NCI-H1930 (cell line): ENCODE results near the gene RAB40AL.
"Not testable (repeated sequence)": the region's sequence is repeated elsewhere in the genome, so short reads cannot be mapped to it uniquely, and the experiment has no call there.

Experiments
- DNase-seq, 2 experiments: peaks; one replicate each; lab custom pipeline; 2025; lab: John Stamatoyannopoulos, UW

Gene RAB40AL

GRCh38 chrX:102936972-102937371 lies at the start of gene RAB40AL:
Gene RAB40AL, plus strand, starts transcription at chrX:102937272. Its CDS starts 47 bp downstream, at chrX:102937319.
- DNase-seq: not testable (repeated sequence)

- no peak for DNase-seq
These were observed 49.4 kb upstream of the RAB40AL start for GRCh38 chrX:102887687-102888086.

GRCh38 chrX:102892103-102892502 lies 45.0 kb upstream of the RAB40AL start:
- no peak for DNase-seq

- peak; percentile 18 to 44 for DNase-seq
These were observed 36.8 kb upstream of the RAB40AL start for GRCh38 chrX:102899940-102900916.

GRCh38 chrX:102902355-102902754 lies 34.7 kb upstream of the RAB40AL start:
- DNase-seq: no peak

GRCh38 chrX:102930990-102931756 lies 5.9 kb upstream of the RAB40AL start:
- DNase-seq: no peak

GRCh38 chrX:102934624-102935023 lies 2.4 kb upstream of the RAB40AL start:
- DNase-seq: peak in 1 of 2 experiments; percentile 6

GRCh38 chrX:102950908-102951866 lies 14.1 kb downstream of the RAB40AL start:
- peak in 1 of 2 experiments; percentile 2 for DNase-seq

GRCh38 chrX:102957751-102958150 lies 20.7 kb downstream of the RAB40AL start:
- DNase-seq: no peak

- no peak for DNase-seq
These were observed 21.7 kb downstream of the RAB40AL start for GRCh38 chrX:102958794-102959193.

GRCh38 chrX:102959471-102959870 lies 22.4 kb downstream of the RAB40AL start:
- no peak for DNase-seq

GRCh38 chrX:102963955-102964354 lies 26.9 kb downstream of the RAB40AL start:
- no peak for DNase-seq

GRCh38 chrX:102964940-102965339 lies 27.9 kb downstream of the RAB40AL start:
- DNase-seq: no peak

GRCh38 chrX:102966701-102967100 lies 29.6 kb downstream of the RAB40AL start:
- no peak for DNase-seq

- DNase-seq: no peak
These were observed 31.1 kb downstream of the RAB40AL start for GRCh38 chrX:102968216-102968615.

- not testable (repeated sequence) for DNase-seq
These were observed 34.5 kb downstream of the RAB40AL start for GRCh38 chrX:102971536-102971935.

GRCh38 chrX:102975016-102975415 lies 37.9 kb downstream of the RAB40AL start:
- DNase-seq: no peak

GRCh38 chrX:102976286-102976685 lies 39.2 kb downstream of the RAB40AL start:
- DNase-seq: no peak

- DNase-seq: no peak
These were observed 39.9 kb downstream of the RAB40AL start for GRCh38 chrX:102976793-102977495.

- DNase-seq: no peak
These were observed 41.5 kb downstream of the RAB40AL start for GRCh38 chrX:102978594-102978993.

- no peak for DNase-seq
These were observed 42.5 kb downstream of the RAB40AL start for GRCh38 chrX:102979536-102979935.
